GM19351 (cell line): ENCODE measurements around the gene KIF21A.
A peak's percentile ranks its signal among the peaks of the same experiment; 100 is the strongest.

ENCODE experiments used
- ATAC-seq: cut with Tn5 transposase; IDR thresholded peaks from one replicate; pipeline ENCODE4 v1.9.1; 2021; ENCODE audit warnings: mild to moderate bottlenecking, moderate library complexity; ENCODE audit not compliant: unreplicated experiment

KIF21A gene

GRCh38 chr12:39440101-39440500, 2.8 kb downstream of the KIF21A start:
- no peak for ATAC-seq

DNA sequence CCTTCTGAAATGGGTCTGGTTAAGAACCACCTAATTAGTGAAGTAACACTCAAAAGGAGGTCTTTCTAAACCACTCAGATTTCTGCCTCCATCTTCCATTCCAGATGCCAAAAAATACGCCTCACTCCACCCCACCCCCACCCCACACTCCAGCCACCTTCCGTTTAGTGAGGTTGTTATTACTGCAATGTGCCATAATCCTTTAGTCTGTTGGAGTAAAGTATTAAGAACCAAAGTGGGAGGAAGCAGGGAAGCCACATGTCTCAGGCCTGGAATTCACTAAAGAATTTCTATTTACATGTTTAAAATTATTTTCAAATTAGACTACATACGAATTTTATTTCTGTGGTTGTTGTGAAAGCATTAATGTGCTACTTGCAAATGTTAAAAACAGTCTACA, 7.4 kb downstream of the KIF21A start:
- ATAC-seq, result no peak

GRCh38 chr12:39431797-39432196, 11.1 kb downstream of the KIF21A start:
- ATAC-seq, result no peak

- ATAC-seq, result no peak
Measured at GRCh38 chr12:39431002-39431796, 11.7 kb downstream of the KIF21A start.

DNA sequence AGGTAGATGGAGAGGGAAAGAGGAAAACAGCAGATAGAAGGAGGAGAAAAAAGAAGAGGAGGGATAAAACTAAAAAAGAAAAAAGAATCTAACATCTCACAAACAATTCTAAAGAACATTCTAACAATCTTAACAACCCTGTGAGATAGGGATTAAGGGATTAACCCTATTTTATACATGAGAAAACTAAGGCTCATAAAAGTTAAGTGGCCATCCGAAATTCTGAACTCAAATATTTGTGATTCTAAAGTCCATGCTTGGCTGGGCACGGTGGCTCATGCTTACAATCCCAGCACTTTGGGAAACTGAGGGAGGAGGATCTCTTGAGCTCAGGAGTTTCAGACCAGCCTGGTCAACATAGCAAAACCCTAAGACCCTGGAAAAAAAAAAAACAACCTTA, 13.1 kb downstream of the KIF21A start:
- ATAC-seq, result no peak

- ATAC-seq, result no peak
Measured at GRCh38 chr12:39427360-39427808, 15.5 kb downstream of the KIF21A start.

- ATAC-seq, result no peak
Measured at GRCh38 chr12:39426636-39427240, 16.2 kb downstream of the KIF21A start.

DNA sequence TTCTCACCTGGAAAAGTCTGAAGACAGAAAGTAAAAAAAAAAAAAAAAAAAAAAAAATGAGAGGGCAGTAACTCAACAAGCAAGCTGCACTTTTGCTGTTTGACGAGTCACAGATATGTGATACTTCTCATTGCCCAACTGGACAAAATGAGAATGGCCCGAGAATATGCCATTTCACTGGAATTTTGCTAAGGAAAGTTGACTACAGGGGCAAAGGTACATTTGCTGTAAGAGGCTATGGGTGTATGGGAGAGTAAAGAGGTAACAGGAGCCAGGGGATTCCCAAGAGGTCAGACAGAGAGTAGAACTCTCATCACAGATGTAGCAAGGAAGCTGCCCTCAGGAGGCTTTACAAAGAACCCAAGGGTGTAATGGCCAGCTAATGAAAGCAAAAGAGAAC, 22.9 kb downstream of the KIF21A start:
- no peak for ATAC-seq

DNA sequence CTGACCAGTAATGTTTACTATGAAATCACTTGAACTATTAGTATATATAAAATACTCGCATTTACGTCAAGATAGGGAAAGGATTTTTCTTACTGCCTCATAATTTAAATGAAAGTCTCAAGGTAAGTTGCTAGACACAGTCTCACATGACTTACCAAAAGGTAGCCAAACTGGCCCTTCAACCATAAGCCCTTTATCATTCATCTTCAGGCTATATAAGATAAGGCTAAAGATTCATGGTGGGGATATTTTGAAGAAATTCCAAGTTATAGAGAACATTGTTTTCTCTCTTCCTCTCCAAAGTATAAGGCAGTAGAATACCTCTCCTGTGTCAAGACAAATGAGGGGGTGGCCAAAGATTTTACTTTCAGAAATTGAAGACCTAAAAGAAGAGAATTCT, 23.4 kb downstream of the KIF21A start:
- ATAC-seq, result no peak

- ATAC-seq, result no peak
Measured at GRCh38 chr12:39417916-39418315, 25.0 kb downstream of the KIF21A start.

DNA sequence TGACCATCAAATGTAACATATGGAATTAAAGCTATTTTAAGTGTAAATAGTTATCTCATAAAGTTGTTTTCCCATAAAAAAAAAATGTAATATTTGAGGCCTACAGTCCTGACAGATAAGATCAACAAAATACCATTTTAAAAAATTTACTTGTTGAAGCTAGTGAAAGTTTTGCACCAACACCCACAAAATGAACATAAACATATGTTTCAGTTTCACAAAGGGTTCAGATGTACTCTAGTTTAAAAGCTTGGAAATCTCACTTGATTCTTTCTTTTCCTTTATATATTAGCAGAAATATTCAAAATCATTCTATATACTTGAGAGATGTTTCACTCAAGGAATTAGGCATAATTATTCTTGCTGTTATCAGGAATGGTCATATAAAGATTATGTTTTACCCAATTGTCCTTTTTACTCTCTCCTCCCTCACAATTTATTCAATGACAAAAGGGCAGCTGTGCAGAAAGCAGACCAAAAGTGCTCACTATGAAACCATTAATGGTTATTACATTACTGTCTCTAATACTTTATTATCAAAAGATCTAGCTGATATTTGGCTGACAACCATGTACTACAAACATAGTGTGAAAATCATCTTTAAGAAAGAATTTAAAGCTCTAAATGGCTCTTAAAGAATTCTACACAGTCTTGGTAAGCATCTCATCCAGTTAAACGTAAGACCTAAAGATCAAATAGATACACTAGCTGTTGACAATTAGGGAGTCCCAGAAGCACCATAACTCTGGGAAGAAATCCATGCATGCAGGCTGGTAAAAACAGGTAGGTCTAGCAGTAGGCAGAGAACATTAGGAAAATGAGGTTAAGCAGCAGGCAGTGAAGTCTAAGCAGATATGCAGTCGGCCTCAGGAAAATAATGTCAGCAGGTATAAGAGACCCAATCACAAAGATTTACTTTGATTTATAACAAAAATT, 28.8 kb downstream of the KIF21A start:
- peak; percentile 64 for ATAC-seq

DNA sequence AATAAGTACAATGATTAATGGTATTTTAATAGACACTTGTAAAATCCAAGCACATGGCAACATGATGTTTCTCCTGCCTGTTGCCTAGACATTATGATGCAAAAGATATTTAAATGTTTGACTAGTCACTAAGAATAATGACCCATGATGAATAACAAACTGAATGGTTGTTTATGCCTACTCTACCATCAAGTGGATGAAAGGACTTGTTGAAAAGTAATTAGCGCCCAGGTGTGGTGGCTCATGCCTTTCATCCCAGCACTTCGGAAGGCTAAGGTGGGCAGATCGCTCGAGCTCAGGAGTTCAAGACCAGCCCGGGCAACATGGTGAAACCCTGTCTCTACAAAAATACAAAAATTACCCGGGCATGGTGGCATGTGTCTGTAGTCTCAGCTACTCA, 30.7 kb downstream of the KIF21A start:
- ATAC-seq, result no peak

DNA sequence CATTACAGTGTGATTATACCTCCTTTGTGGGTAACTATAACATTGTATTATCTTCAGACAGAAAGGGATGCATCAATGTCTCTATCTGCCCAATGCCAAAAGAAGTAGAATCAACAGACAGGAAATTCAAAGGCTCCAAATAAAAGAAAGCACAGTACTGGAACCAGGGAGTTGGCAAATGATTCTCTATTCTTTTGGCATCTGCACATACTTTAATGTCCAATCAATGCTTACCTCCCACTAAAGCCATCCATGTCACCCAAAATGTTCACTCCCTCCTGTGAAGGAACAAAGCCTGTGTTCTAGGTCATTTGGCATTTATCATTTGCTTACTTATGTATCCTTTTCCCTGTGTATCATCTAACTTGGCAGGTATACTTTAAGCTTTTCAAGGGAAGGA, 36.7 kb downstream of the KIF21A start:
- ATAC-seq, result no peak

DNA sequence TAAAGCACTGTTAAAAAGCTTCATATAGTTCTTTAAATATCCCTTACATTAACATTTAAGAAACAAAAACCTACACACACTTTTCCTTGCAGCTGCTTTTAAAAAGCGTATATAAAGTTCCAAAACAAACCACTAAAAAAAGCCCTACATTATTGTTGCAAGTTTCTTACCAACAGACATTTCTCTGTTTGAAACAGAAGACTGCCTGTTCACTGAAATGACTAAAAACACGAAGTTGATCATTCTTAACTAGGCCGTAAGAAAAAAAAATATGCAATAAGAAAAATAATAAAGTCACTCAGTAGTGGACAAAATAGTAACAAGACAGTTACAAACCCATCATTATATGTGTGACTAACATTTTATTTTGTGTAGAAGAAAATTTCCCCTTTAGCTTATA, 37.3 kb downstream of the KIF21A start:
- ATAC-seq, result peak; percentile 47

DNA sequence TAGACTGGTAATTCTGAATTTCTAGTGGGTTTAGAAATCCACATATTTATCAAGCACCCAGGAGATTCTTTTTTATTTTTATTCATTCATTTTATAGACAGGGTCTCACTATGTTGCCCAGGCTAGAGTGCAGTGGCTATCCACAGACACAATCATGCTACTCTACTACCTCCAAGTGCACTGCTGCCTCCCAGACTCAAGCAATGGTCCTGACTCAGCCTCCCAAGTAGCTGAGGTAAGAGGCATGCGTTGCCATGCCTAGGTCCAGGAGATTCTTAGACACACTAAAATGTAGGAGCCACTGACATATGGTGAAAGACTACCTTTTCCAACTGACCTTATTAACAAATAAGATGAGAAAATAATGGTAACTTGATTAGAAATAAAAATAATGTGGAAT, 38.9 kb downstream of the KIF21A start:
- no peak for ATAC-seq

GRCh38 chr12:39403376-39403775, 39.5 kb downstream of the KIF21A start:
- no peak for ATAC-seq

DNA sequence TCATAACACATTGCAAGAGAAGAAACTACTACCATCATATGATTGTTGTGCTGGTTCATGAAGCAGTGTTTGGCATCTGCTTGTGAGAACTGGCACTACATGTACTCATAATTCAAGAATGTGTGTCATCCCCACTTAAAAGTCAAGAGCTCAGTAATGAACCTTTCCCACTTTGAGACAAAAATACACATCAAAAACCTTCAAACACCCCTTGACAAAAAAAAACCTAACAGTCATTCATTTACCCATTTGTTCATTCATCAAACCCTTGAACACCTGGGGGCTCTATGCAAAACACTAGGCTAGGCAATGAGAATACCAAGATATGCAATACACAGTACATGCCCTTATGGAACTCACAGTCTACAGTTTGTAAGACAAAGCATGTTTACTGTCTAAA, 40.0 kb downstream of the KIF21A start:
- ATAC-seq, result peak; percentile 56

DNA sequence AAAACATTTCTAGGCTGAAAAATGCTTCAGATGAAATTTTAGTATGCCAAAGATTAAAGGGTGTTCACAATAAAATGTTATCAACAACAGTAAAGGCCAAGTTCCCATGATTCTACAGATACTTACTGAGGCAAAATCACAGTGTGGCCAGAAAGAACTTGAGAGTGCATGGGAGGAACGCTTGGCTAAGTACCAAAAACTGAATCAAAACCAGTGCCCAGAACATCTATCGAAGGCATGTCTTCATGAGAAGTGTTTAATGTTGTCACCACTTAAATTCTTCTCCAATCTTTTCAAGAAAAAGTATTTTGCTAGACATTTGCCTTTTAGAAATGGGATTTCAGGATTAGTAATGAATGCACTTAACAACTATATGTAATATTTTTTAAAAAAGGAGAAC, 41.5 kb downstream of the KIF21A start:
- no peak for ATAC-seq

DNA sequence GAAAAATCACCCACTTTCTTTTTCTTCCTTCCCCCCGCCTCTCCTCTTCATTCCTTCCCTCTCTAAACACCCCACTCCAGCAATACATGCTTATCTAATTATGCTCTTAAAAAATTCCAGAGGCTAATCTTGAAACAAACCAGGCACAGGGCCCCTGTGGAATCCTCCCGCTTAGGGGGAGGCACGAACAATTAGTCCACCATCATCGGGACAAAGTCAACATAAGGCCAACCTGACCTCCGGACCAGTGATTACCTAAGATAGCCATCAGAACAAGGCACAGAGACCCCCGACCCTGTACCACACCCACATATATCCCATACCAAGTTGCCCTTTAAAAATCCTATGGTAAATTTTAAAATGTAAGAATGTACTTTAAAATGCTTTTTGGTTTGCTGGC, 47.1 kb downstream of the KIF21A start:
- no peak for ATAC-seq

DNA sequence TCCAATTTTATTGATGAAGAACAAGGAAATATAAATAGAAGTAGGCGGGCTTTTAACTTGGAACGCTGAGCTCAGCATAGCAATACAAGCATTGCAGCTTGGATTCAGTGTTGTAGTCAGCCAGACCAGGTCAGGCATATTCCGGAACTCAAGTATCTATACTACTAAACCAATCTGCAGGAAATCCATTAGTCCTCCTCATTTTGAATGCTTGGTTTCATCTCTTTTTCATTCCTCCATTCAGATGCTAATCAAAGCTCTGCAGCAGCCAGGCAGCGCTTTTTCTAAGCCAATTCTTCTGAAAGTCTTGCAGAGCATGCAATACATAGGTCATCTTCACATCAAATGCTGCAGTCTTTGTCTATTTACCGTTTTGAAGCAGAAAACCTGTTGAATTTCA, 49.0 kb downstream of the KIF21A start:
- no peak for ATAC-seq

DNA sequence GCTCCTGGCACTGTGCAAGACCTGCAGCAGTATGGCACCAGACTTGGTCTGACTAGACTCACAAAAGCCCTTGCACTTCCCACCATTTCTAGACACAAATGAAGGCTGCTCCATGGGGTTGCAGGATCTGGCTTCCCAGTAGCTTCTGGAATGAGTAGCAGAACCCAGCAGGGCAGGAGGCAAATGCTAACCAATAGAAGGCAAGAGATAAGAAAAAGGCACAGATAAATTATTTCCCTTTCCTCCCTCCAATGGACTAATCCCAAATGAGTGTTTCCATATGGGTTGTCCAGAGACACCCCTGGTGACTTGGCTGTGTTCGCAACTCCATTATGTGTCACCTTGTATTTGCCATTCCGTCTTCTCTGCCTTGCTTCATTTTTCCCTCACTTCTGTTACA, 49.7 kb downstream of the KIF21A start:
- ATAC-seq, result no peak
